Large intestine (tissue), 3 donors: Measurements from ENCODE around the gene UBE2Z. TPM values are rescaled to one million over a fixed set of nuclear protein-coding genes. Genes with fewer than 3 reads are reported as not detected.

ENCODE experiments used
- DNase-seq, 2 donors: peaks; one replicate each; pipeline versions ENCODE4 v3.0.0 to v3.0.0-alpha.2; 2013
- H3K27ac ChIP-seq: one replicate; pipeline ENCODE4 v1.5.1; 2013; ENCODE audit warnings: low read length
- H3K27me3 ChIP-seq: 2 replicates; pipeline ENCODE4 v1.6.1; 2013; ENCODE audit warnings: low read length; ENCODE audit not compliant: control insufficient read depth, insufficient read depth
- H3K36me3 ChIP-seq: 2 replicates; pipeline ENCODE4 v1.6.1; 2013; ENCODE audit warnings: low read length; ENCODE audit not compliant: control insufficient read depth, insufficient read depth
- H3K4me1 ChIP-seq: one replicate; pipeline ENCODE4 v1.6.1; 2013; ENCODE audit warnings: low read length; ENCODE audit not compliant: control insufficient read depth, insufficient read depth
- H3K4me3 ChIP-seq: one replicate; pipeline ENCODE4 v1.5.1; 2013; ENCODE audit warnings: low read length
- H3K9me3 ChIP-seq: one replicate; pipeline ENCODE4 v1.6.1; 2013; ENCODE audit warnings: mild to moderate bottlenecking, low read depth, low read length, moderate library complexity; ENCODE audit not compliant: control insufficient read depth
- WGBS: methylation state at CpG from one replicate; pipeline ENCODE4 v1.1.5; 2013; ENCODE audit warnings: low lambda C conversion rate; ENCODE audit not compliant: insufficient coverage; 5-methylcytosine and 5-hydroxymethylcytosine counted together
- polyA plus RNA-seq: library from polyadenylated mRNA; unstranded; fragments of 120-200 nt; gene quantifications from one replicate; pipeline ENCODE4 v1.2.1, GENCODE V29; 2013

The UBE2Z gene
- polyA plus RNA-seq, 1 donor: 75.5 TPM

- no peaks in the 10 kb centered on the region for H3K27me3 ChIP-seq
- no CpG with 5 or more reads among the region's 5 CpGs for WGBS
Observed at GRCh38 chr17:48951572-48951971, 43.4 kb downstream of the UBE2Z start.

DNA sequence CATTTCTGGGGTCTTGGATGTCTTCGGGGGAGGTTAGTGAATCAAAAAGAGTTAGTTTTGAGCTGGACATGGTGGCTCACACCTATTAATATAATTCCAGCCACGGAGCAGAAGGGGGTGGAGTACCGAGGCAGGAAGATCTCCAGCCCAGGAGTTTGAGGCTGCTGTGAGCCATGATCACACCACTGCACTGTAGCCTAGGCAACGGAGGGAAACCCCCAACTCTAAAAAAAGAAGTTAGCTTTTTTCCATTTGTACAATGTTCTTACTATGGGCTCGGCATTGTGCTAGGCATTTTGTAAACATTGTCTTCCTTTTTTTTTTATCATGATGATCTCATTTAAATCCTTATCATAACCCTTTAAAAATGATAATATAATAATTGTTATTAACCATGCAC lies 44.7 kb downstream of the UBE2Z start:
- no peaks in the 10 kb centered on the region for H3K36me3 ChIP-seq
- 33% methylated on average over 1 of the region's 5 CpGs for WGBS
- H3K27me3 ChIP-seq: no peaks in the 10 kb centered on the region
- H3K27ac ChIP-seq: no peak overlapping the region
- H3K9me3 ChIP-seq: no peaks in the 10 kb centered on the region
- no peaks in the 10 kb centered on the region for H3K4me1 ChIP-seq
- H3K4me3 ChIP-seq: no peak overlapping the region
- DNase-seq: no peak

More at GRCh38 chr17:48951572-48951971, 43.4 kb downstream of the UBE2Z start:
- H3K4me1 ChIP-seq: no peaks in the 10 kb centered on the region
- no peaks in the 10 kb centered on the region for H3K36me3 ChIP-seq
- H3K4me3 ChIP-seq: no peak overlapping the region
- no peak for DNase-seq
- no peak overlapping the region for H3K27ac ChIP-seq
- H3K9me3 ChIP-seq: no peaks in the 10 kb centered on the region

GRCh38 chr17:48954300-48954755 lies 46.1 kb downstream of the UBE2Z start:
- Histone ChIP-seq H3K27ac (no peak overlapping the region), H3K4me1 (no peaks in the 10 kb centered on the region), H3K4me3 (no peak overlapping the region), H3K36me3 (no peaks in the 10 kb centered on the region), H3K9me3 (no peaks in the 10 kb centered on the region), H3K27me3 (no peaks in the 10 kb centered on the region)
- DNase-seq: peak; percentile 52 to 63
- WGBS: no CpG with 5 or more reads among the region's 7 CpGs

DNA sequence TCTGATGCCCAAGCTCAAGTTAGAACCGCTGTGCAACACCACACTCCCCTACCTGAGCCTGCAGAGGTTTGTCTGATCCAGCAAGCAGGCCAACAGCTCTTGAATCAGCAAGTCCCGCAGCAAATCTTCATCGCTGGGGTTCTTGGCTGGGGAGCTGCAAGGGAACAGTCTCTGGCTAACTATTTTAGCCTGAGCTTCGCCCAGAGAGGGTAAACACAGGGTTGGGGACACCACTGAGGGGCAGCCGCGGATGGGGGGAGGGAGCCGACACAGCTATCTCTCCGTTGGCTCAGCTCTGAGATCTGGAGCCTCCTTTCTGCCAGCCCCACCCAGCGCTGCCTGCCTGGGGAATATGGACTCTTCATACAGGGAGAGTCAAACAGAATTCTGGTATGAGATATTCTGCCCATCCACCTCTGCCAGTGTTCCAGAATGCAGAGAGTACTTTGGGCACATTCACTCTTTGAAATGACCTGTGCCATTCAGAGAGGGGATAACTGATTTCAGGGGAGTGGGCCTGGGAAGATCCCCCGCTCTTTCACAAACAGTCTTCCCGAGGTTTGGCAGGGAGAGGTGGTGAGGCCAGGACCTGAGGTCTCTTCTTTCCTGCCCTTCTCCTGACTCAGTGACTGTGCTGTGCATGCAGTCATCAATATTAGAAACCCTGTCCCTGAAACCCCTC lies 52.8 kb downstream of the UBE2Z start:
- H3K27me3 ChIP-seq: peaks cover 5% of the 10 kb centered on the region

GRCh38 chr17:48961516-48962233 lies 53.5 kb downstream of the UBE2Z start:
- DNase-seq: no peak
- Histone ChIP-seq H3K9me3 (no peaks in the 10 kb centered on the region), H3K36me3 (no peaks in the 10 kb centered on the region), H3K27me3 (peaks cover 5% of the 10 kb centered on the region), H3K4me1 (no peaks in the 10 kb centered on the region), H3K27ac (no peak overlapping the region), H3K4me3 (no peak overlapping the region)
- no CpG with 5 or more reads among the region's 10 CpGs for WGBS

More for the DNA sequence above, 52.8 kb downstream of the UBE2Z start:
- Histone ChIP-seq H3K4me1 (no peaks in the 10 kb centered on the region), H3K27ac (no peak overlapping the region), H3K9me3 (no peaks in the 10 kb centered on the region), H3K4me3 (no peak overlapping the region), H3K36me3 (no peaks in the 10 kb centered on the region)
- DNase-seq: no peak
- no CpG with 5 or more reads among the region's 11 CpGs for WGBS

DNA sequence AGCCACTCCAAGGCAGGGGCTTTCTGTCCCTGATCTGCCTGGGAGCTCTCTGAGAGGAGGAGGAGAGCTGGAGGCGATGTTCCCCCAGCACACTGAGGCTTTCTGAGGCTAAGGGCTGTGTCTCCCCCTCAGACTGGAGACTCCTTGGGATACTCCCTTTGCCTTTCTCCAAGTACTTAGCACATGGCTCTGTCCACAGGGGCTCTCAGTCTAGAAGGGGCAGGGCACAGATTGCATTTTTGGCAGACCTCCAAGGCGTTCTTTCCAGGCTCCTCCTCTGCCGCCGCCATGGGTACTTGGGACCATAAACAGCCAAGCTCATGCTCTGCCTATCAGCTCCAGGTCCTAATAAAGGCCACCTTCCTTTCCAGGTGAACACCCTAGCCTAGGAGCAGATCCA lies 62.0 kb downstream of the UBE2Z start:
- Histone ChIP-seq H3K36me3 (no peaks in the 10 kb centered on the region), H3K9me3 (no peaks in the 10 kb centered on the region), H3K27me3 (no peaks in the 10 kb centered on the region), H3K4me1 (peaks cover 9% of the 10 kb centered on the region), H3K4me3 (no peak overlapping the region), H3K27ac (no peak overlapping the region)
- peak in 1 of 2 donors; percentile 62 for DNase-seq
- WGBS: no CpG with 5 or more reads among the region's 4 CpGs

- Histone ChIP-seq H3K27ac (no peak overlapping the region), H3K27me3 (no peaks in the 10 kb centered on the region), H3K36me3 (no peaks in the 10 kb centered on the region), H3K4me3 (no peak overlapping the region), H3K4me1 (peaks cover 9% of the 10 kb centered on the region), H3K9me3 (no peaks in the 10 kb centered on the region)
- DNase-seq: peak in 1 of 2 donors; percentile 60
- no CpG with 5 or more reads among the region's 12 CpGs for WGBS
Observed at GRCh38 chr17:48970865-48971687, 62.9 kb downstream of the UBE2Z start.

DNA sequence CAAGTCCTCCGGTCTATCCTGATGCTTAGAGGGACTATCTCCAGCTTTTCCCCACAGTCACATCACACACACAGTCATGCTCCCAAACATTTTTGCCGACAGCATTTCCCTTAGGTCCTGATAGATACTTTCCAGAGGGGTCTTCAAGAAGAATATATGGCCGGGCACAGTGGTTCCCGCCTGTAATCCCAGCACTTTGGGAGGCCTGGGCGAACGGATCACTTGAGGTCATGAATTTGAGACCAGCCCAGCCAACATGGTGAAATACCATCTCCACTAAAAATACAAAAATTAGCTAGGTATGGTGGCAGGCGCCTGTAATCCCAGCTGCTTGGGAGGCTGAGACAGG lies 64.5 kb downstream of the UBE2Z start:
- Histone ChIP-seq H3K4me1 (peaks cover 9% of the 10 kb centered on the region), H3K27me3 (no peaks in the 10 kb centered on the region), H3K36me3 (no peaks in the 10 kb centered on the region), H3K4me3 (no peak overlapping the region), H3K27ac (no peak overlapping the region), H3K9me3 (no peaks in the 10 kb centered on the region)
- no CpG with 5 or more reads among the region's 7 CpGs for WGBS
- no peak for DNase-seq

DNA sequence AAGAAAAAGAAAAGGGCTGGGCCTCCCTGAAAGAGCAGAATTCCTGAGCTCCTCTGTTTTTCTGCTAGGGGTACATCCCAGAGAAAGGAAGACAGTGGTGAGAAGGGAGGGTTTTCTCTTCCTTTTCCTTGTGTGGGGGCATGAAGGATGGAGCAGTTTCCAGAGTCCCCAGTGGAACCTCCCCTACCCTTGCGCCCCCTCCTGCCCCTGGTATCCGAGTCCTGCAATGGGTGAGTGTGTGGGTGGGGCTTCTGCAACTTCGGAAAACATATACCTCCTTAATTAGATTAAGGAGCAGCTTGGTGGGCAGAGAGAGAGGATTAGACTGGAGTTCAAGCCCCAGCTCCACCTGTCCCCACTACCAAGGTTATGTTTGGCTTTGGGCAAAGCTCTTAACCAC lies 65.6 kb downstream of the UBE2Z start:
- no peaks in the 10 kb centered on the region for H3K36me3 ChIP-seq
- DNase-seq: no peak
- H3K27ac ChIP-seq: no peak overlapping the region
- WGBS: no CpG with 5 or more reads among the region's 3 CpGs
- H3K4me3 ChIP-seq: no peak overlapping the region
- no peaks in the 10 kb centered on the region for H3K27me3 ChIP-seq
- H3K4me1 ChIP-seq: peaks cover 9% of the 10 kb centered on the region
- no peaks in the 10 kb centered on the region for H3K9me3 ChIP-seq
